Measurements from ENCODE around the gene POLR2J.

POLR2J gene

DNA sequence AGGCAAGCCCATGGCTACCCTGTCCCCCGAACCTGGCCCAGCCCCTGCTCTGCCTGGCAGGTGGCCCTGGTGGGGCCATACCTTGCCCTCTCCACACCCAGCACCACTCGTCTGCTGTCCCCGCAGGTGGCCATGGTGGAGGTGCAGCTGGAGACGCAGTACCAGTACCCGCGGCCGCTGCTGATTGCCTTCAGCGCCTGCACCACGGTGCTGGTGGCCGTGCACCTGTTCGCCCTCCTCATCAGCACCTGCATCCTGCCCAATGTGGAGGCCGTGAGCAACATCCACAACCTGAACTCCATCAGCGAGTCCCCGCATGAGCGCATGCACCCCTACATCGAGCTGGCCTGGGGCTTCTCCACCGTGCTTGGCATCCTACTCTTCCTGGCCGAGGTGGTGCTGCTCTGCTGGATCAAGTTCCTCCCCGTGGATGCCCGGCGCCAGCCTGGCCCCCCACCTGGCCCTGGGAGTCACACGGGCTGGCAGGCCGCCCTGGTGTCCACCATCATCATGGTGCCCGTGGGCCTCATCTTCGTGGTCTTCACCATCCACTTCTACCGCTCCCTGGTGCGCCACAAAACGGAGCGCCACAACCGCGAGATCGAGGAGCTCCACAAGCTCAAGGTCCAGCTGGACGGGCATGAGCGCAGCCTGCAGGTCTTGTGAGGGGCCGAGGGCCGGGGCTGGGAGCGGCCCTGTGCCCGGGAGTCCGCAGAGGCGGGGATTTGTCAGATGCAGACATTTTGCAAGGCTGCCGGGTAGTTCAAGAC lies 32.1 kb downstream of the POLR2J start:
- no peak for TF ChIP-seq ARNTL (CRISPR knock-in tag; IDR thresholded peaks at IDR 0.05; ENCODE audit: borderline replicate concordance, low read depth)
- TF ChIP-seq, protein P1, sequence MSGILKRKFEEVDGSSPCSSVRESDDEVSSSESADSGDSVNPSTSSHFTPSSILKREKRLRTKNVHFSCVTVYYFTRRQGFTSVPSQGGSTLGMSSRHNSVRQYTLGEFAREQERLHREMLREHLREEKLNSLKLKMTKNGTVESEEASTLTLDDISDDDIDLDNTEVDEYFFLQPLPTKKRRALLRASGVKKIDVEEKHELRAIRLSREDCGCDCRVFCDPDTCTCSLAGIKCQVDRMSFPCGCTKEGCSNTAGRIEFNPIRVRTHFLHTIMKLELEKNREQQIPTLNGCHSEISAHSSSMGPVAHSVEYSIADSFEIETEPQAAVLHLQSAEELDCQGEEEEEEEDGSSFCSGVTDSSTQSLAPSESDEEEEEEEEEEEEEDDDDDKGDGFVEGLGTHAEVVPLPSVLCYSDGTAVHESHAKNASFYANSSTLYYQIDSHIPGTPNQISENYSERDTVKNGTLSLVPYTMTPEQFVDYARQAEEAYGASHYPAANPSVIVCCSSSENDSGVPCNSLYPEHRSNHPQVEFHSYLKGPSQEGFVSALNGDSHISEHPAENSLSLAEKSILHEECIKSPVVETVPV (CRISPR knock-in tag; IDR thresholded peaks at IDR 0.05) = no peak
- no peak for TF ChIP-seq ZNF8 (CRISPR knock-in tag; IDR thresholded peaks at IDR 0.05)
- TF ChIP-seq ISL1 (CRISPR knock-in tag; IDR thresholded peaks at IDR 0.05) = no peak
- TF ChIP-seq TOX (CRISPR knock-in tag; IDR thresholded peaks at IDR 0.05; ENCODE audit: borderline replicate concordance) = no peak
- TF ChIP-seq, protein P2, sequence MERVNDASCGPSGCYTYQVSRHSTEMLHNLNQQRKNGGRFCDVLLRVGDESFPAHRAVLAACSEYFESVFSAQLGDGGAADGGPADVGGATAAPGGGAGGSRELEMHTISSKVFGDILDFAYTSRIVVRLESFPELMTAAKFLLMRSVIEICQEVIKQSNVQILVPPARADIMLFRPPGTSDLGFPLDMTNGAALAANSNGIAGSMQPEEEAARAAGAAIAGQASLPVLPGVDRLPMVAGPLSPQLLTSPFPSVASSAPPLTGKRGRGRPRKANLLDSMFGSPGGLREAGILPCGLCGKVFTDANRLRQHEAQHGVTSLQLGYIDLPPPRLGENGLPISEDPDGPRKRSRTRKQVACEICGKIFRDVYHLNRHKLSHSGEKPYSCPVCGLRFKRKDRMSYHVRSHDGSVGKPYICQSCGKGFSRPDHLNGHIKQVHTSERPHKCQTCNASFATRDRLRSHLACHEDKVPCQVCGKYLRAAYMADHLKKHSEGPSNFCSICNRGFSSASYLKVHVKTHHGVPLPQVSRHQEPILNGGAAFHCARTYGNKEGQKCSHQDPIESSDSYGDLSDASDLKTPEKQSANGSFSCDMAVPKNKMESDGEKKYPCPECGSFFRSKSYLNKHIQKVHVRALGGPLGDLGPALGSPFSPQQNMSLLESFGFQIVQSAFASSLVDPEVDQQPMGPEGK (CRISPR knock-in tag; IDR thresholded peaks at IDR 0.05; ENCODE audit: borderline replicate concordance) = no peak
- TF ChIP-seq ESRRG (CRISPR knock-in tag; IDR thresholded peaks at IDR 0.05) = no peak
- no peak for TF ChIP-seq PPARA (CRISPR knock-in tag; IDR thresholded peaks at IDR 0.05; ENCODE audit: borderline replicate concordance)
- TF ChIP-seq GLIS3 (CRISPR knock-in tag; IDR thresholded peaks at IDR 0.05) = no peak
- TF ChIP-seq RARB (CRISPR knock-in tag; IDR thresholded peaks at IDR 0.05) = no peak
- TF ChIP-seq, protein P3, sequence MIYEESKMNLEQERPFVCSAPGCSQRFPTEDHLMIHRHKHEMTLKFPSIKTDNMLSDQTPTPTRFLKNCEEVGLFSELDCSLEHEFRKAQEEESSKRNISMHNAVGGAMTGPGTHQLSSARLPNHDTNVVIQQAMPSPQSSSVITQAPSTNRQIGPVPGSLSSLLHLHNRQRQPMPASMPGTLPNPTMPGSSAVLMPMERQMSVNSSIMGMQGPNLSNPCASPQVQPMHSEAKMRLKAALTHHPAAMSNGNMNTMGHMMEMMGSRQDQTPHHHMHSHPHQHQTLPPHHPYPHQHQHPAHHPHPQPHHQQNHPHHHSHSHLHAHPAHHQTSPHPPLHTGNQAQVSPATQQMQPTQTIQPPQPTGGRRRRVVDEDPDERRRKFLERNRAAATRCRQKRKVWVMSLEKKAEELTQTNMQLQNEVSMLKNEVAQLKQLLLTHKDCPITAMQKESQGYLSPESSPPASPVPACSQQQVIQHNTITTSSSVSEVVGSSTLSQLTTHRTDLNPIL (CRISPR knock-in tag; IDR thresholded peaks at IDR 0.05; ENCODE audit: low read depth) = no peak
- no peak for TF ChIP-seq CSDC2 (CRISPR knock-in tag; IDR thresholded peaks at IDR 0.05)
- TF ChIP-seq TCF4 (CRISPR knock-in tag; IDR thresholded peaks at IDR 0.05; ENCODE audit: borderline replicate concordance) = no peak
- TF ChIP-seq ZFP3 (CRISPR knock-in tag; IDR thresholded peaks at IDR 0.05) = no peak
- no peak for TF ChIP-seq BACH2 (CRISPR knock-in tag; IDR thresholded peaks at IDR 0.05; ENCODE audit: borderline replicate concordance)
- no peak for ATAC-seq

DNA sequence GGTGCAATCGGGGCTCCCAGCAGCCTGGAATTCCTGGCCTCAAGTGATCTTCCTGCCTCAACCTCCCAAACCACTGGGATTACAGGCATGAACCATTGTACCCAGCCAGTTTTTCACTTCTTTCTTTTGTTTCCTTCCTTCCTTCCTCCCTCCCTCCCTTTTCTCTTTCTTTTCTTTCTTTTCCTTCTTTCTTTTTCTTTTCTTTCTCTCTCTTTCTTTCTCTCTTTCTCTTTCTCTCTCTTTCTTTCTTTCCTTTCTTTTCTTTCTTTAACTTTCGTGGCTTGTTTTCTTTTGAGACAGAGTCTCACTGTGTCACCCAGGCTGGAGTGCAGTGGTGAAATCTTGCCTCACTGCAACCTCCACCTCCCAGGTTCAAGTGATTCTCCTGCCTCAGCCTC lies 33.0 kb downstream of the POLR2J start:
- no peak for TF ChIP-seq ZFP3 (CRISPR knock-in tag; IDR thresholded peaks at IDR 0.05)
- no peak for TF ChIP-seq ZNF8 (CRISPR knock-in tag; IDR thresholded peaks at IDR 0.05)
- TF ChIP-seq CSDC2 (CRISPR knock-in tag; IDR thresholded peaks at IDR 0.05) = no peak
- no peak for TF ChIP-seq SNAI2 (CRISPR knock-in tag; IDR thresholded peaks at IDR 0.05)
- TF ChIP-seq, protein P2 (CRISPR knock-in tag; IDR thresholded peaks at IDR 0.05; ENCODE audit: borderline replicate concordance) = no peak
- TF ChIP-seq ARNTL (CRISPR knock-in tag; IDR thresholded peaks at IDR 0.05; ENCODE audit: borderline replicate concordance, low read depth) = no peak
- no peak for TF ChIP-seq ZNF70 (CRISPR knock-in tag; IDR thresholded peaks at IDR 0.05)
- TF ChIP-seq, protein P4, sequence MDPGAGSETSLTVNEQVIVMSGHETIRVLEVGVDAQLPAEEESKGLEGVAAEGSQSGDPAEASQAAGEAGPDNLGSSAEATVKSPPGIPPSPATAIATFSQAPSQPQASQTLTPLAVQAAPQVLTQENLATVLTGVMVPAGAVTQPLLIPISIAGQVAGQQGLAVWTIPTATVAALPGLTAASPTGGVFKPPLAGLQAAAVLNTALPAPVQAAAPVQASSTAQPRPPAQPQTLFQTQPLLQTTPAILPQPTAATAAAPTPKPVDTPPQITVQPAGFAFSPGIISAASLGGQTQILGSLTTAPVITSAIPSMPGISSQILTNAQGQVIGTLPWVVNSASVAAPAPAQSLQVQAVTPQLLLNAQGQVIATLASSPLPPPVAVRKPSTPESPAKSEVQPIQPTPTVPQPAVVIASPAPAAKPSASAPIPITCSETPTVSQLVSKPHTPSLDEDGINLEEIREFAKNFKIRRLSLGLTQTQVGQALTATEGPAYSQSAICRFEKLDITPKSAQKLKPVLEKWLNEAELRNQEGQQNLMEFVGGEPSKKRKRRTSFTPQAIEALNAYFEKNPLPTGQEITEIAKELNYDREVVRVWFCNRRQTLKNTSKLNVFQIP (CRISPR knock-in tag; IDR thresholded peaks at IDR 0.05; ENCODE audit: borderline replicate concordance, low read depth) = no peak
- no peak for TF ChIP-seq PPARA (CRISPR knock-in tag; IDR thresholded peaks at IDR 0.05; ENCODE audit: borderline replicate concordance)
- TF ChIP-seq, protein P3 (CRISPR knock-in tag; IDR thresholded peaks at IDR 0.05; ENCODE audit: low read depth) = no peak
- no peak for TF ChIP-seq ZNF565 (CRISPR knock-in tag; conservative IDR thresholded peaks at IDR 0.05; ENCODE audit: low read depth)
- TF ChIP-seq ESRRG (CRISPR knock-in tag; IDR thresholded peaks at IDR 0.05) = no peak
- TF ChIP-seq OSR1 (CRISPR knock-in tag; IDR thresholded peaks at IDR 0.05) = no peak
- no peak for TF ChIP-seq TCF4 (CRISPR knock-in tag; IDR thresholded peaks at IDR 0.05; ENCODE audit: borderline replicate concordance)
- TF ChIP-seq TOX (CRISPR knock-in tag; IDR thresholded peaks at IDR 0.05; ENCODE audit: borderline replicate concordance) = no peak
- no peak for TF ChIP-seq ZC3H10 (CRISPR knock-in tag; IDR thresholded peaks at IDR 0.05)
- TF ChIP-seq BACH2 (CRISPR knock-in tag; IDR thresholded peaks at IDR 0.05; ENCODE audit: borderline replicate concordance) = no peak
- TF ChIP-seq GLIS3 (CRISPR knock-in tag; IDR thresholded peaks at IDR 0.05) = no peak
- TF ChIP-seq, protein P5, sequence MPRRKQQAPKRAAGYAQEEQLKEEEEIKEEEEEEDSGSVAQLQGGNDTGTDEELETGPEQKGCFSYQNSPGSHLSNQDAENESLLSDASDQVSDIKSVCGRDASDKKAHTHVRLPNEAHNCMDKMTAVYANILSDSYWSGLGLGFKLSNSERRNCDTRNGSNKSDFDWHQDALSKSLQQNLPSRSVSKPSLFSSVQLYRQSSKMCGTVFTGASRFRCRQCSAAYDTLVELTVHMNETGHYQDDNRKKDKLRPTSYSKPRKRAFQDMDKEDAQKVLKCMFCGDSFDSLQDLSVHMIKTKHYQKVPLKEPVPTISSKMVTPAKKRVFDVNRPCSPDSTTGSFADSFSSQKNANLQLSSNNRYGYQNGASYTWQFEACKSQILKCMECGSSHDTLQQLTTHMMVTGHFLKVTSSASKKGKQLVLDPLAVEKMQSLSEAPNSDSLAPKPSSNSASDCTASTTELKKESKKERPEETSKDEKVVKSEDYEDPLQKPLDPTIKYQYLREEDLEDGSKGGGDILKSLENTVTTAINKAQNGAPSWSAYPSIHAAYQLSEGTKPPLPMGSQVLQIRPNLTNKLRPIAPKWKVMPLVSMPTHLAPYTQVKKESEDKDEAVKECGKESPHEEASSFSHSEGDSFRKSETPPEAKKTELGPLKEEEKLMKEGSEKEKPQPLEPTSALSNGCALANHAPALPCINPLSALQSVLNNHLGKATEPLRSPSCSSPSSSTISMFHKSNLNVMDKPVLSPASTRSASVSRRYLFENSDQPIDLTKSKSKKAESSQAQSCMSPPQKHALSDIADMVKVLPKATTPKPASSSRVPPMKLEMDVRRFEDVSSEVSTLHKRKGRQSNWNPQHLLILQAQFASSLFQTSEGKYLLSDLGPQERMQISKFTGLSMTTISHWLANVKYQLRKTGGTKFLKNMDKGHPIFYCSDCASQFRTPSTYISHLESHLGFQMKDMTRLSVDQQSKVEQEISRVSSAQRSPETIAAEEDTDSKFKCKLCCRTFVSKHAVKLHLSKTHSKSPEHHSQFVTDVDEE (CRISPR knock-in tag; IDR thresholded peaks at IDR 0.05) = no peak
- no peak for ATAC-seq

Measured in SK-N-SH treated with all-trans-retinoic acid at 6 μM for 48 hours (cell line).